ENCODE data around the gene TENM4.

TENM4 gene

DNA sequence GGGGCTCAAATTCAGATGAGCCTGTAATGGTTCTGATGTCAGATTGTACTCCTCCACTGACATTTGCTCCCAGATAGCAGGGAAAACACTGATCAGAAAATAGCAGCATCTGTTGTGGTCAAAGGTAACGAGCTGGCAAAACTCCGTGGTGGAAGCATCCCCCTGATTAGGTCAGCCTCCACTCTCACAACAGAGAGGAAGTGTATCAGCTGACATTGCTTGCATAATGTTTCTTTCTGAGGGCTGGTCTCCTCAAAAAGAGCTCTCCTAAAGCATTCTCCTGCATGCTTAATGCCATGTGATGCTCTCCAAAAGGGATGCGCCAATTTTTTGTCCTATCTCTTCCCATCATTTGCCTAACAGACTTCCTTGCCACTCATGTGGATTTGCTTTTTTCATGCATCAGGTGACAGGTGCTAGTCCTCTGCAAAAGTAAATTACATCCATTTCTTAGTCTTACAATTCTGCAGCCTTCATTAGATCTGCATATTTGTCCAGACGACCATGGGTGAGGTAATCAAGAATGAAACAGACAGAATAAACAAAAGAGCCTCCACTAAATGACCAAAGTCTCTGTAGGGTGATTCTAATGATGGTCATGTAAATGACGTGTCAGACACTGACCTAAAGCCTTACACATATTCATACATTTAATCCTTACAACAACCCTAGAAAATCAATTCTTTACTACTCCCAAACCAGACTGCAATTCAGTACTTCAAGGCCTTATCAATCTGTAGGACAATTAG lies 6.4 kb upstream of the TENM4 start:
- no peak for DNase-seq

DNA sequence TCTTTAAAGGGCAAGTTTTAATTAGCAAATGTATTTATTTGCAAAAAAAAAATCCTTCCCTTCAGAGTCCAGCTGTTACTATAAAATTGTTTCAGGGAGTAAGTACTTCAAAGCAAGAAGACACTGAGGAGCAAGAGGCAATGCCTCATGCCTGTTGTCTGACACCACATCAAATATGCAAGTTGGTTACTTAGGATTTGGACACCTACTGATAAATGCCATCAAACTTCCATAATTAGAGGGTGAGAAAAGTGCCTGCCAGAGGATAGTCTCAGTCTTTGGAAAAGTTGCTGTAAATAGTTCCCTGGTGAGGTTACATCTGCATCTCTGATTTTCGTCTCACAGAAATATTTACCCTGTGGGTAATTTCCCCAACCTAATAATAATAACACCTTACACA lies 4.1 kb upstream of the TENM4 start:
- no peak for ATAC-seq

More for the DNA sequence above, 6.4 kb upstream of the TENM4 start:
- ATAC-seq, result no peak

DNA sequence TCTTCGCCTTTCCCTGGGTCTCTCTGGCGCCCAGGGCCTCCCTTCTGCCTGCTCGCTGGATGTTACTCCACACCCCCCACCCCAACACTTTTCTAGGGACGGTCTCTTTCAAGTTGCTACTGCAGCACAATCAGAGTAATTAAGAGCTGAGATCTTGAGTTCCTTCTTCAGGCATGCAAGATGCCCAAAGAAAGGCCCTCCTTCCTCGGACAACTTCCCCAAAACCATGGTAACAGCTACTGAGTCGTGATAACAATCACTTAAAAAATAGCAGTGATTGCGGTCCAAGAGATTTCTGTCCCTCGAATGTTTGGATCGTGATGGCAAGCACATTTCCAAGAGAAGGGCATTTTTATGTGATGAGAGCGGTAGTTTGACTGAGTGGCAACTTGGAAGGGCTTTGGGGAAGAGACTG lies 638 bp upstream of the TENM4 start:
- ATAC-seq, result no peak
- DNase-seq, result no peak

More for the DNA sequence above, 4.1 kb upstream of the TENM4 start:
- DNase-seq, result no peak

DNA sequence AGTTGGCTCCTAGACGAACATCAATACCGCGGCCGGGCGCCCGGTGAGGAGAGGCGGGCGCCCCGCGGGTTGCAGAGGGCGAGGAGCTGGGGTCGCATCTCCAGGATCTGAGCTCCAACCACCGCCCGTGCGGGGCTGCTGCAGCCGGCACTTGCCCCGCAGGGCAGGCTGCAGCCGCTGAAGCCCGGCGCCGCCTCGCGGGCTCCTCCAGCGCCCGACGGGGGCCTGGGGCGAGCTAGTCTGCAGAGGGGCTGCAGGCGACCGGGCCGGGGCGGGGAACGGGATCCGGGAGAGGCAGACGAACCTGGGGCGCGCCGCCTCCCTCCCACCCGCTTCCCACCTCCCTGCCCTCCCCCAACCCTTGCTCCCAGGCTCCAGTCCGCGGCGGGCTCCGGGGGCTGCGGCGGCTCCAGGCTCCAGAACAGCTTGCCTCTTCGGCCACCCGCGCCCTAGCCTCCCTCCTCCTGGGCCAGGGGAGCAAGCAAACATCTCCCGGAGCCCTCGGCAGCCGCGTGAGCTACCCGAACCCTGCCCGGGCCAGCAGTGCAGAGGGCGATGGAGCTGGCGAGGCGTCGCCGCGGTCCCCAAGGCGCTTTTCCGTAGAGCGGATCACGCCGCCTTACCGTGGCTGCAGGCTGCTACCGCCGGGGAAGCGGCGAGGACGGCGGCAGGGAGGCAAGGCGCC lies 802 bp downstream of the TENM4 start:
- ATAC-seq, result peak; percentile 11

DNA sequence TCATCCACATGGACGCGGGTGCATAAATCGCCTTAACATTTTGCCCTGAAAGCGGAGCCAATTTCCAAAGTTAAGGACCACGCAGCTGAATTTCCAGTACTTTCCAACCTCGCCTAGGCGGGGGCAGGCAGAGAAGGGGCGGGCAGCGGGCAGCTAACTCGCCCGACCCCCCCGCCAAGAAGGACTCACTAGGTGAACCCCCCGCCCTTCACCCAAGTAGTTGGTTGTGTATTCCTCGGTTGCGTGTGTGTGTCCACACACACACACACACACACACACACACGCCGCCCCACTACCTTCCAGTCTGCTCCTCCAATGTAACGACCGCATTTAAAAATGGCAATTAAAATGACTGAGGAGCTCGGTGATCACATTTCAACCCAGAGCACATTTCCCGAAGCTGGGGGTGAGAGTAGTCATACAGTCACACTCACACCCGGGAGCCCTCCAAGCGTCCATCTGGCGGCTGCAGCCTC lies 1.4 kb downstream of the TENM4 start:
- ATAC-seq, result no peak
- no peak for DNase-seq

More for the DNA sequence above, 802 bp downstream of the TENM4 start:
- DNase-seq, result peak; percentile 17

DNA sequence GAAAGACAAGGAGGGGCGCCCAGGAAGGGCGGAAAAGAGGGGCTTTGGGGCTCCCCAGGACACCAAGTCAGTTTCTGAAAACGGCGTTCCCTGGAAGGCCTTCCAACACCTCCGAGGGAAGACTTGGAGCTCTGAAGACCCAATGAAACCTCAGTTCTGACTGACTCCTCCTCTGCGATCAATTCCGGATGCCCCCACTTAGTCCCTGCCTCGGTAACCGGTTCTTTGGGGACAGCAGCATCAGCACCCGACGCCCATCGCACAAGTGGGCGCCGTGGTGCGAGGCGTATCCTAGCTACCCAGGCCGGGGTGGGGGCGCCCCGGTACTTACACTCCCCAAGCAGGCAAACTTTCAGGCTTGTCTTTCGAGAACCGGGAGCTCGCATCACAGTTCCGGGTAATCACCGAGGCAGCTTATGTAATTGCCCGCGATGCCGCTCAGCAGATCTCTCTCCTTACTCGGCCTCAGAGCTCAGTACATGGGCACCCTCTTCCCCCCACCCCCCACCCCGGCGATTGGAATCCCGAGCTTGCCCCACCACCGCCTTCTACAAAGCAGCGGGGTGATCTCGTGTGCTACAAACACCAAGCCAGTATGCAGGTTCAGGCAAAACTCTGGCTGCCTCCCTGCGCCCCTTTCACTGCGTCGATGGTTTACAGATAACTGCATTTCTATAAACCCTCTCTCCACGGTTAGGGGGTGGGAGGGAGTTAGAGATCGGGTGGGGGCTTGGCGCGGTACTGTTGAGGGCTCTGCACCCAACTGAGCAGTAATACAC lies 2.0 kb downstream of the TENM4 start:
- no peak for ATAC-seq
- no peak for DNase-seq

DNA sequence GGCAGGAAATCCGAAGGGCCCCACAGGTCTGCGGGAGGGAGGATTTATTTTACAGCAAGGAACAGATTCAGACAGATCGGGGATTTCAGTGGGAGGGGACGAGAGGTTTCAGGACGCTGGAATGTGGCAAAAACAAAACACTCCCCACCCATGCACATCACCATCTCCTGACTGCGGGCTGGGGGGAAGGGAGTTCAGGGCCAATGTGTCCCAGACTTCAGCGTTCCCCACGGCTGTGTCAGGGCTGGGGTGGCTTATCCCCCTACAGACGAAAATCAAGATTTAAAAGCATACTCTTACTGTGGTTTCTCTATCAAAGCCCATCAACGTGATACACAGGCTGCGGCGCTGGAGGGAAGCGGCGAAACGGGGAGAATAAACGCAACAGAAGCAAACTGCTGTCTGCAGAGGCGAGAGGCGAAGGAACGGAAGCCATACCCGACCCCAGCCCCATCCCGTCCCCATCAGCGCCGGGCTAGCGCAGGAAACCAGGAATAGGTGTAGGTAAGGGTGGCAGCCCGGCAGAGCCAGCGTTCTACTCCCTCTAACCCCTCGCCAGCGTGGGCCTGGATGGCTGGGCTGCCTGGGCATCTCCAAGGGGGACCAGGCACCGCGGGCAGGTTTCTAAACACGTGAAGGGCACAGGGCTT lies 2.7 kb downstream of the TENM4 start:
- ATAC-seq (no peak), DNase-seq (no peak)

DNA sequence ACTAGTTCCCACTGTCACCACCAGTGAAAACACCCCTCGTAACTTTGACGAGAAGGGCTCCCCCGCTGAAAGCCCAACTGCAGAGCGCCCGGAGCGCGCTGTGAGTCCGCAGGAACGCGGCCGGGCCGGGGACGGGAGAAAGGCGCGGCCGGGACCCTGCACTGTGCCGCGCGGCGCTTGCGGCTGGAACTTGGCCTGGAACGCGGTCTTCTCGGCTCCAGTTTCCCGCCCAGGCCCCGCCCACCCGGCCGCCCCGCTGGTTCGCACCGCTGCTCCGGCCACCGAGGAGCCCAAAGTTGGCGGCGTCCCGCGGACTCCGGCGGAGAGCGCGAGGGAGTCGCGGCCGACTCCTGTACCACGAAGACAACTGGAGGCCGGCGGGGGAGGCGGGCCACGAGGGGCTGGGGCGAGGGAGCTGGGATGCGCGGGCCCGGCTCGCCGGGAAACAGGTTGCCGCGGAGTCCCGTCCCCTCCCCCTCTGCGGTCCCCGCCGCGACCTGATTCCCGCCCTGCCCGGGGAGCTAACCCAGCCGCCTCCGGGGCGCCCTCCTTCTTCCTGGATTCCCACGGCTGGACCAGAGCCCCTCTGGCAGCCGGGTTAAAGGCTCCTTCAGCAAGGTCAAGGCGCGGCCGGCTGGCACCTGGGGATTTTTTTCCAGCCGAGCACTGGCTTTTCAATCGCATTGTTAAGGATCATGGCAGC lies 3.4 kb downstream of the TENM4 start:
- ATAC-seq, result no peak

DNA sequence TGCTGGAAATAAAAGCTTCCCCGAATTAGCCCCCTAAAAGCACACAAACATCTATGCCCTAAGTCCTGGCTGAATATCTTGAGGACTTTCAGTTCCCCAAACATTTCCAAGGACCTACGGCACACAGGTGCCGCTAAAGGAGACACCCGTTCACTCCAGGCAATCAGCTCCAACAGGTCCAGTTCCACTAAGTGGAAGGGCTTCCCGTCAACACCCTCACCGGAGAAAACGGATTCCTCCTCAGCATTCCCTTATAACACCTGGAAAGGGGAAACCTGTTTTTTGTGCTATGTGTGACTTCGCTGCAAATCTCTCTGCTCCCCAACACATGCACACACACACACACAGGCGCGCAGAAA lies 3.9 kb downstream of the TENM4 start:
- ATAC-seq, result no peak

More for the DNA sequence above, 3.4 kb downstream of the TENM4 start:
- no peak for DNase-seq

DNA sequence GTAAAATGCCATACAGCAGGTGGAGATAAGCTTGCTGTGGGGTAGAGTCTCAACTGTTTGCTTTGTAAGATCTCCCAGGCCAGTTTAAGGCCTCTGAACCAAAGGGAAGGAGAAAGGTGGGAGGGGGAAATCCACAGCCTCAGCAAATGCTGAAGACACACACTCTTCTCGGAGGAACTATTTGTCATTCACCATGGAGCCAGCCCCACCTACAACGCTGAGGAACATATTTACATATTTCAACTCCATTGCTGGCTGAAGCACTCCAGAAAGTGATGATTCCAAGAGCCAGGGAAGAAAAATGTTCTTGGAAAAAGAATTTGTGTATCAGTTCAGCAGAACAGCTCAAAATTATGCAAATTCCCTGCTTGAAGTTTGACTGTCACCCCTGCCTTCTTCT lies 6.5 kb downstream of the TENM4 start:
- ATAC-seq, result no peak

More for the DNA sequence above, 3.9 kb downstream of the TENM4 start:
- no peak for DNase-seq

DNA sequence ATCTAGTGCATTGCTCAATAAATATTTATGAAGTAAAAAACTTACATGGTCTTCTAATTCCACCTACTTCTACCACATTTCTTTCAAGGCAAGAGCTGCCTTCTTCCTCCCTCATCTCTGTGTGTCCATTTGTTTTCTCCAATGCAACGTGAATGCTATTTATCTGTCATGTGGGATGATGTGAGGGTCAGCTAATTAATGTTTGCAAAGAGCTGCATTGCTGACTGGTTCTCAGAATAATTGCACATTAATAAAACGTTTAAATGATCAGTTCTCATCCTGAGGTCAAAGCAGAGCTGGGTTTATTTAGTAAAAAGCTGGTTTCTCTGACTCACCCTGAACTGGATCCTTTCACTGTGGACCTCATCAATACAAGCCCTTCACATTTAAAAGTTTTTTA lies 8.7 kb downstream of the TENM4 start:
- DNase-seq (no peak), ATAC-seq (no peak)

More for the DNA sequence above, 6.5 kb downstream of the TENM4 start:
- no peak for DNase-seq

DNA sequence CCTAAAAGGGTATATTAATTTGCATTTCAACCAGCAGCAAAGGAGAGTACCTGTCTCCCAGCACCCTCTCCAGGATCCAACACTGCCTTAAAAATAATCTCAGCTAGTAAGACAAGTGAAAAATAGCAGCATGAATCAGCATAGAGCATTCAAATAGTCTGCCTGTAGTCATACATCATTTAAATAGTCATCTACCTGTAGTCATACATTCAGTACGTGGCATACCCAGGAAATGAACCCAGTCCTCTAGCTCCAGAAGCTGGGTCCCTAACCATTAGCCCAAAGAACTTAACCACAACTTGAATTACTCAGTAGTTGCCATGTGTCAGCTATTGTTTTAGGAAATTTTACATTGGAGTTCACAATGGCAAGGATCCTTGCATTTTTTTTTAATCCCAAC lies 9.3 kb downstream of the TENM4 start:
- ATAC-seq, result no peak
- no peak for DNase-seq

DNA sequence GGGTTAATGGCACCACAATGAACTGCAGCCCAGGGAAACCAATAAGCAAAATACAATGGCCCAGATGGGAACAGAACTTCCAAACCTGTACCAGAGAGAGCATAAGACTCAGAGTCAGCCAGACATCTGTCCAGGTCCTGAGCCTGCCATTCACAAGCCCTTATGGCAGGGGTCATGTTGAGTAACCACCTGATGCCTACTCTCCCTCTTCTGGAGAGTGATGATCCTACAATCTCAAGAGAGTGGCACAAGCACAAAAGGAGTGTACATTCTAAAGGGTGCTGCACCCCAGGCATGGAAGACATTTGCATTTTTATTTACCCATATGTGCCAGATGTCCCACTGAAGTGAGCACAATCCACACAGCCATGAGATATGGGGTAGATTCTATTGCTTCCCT lies 10.6 kb downstream of the TENM4 start:
- ATAC-seq, result no peak
- no peak for DNase-seq

DNA sequence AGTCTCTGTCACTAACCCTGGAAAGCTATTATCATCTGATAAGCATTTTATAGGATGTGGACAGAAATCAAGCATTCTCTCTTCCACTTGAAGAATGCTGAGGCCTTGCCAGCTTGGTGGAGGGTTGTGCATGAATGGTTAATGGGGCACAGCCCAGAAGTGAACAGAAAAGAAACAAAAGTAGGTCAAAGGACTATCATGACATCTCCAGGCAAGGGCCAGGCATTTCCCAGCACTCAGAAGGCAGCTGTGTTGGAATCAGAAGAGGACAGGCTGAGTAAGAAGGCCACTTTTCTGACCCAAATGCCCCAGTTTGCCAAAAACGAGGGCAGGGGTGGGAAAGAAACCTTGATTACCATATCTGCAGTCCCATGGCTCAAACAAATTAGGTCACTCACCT lies 12.4 kb downstream of the TENM4 start:
- ATAC-seq (no peak), DNase-seq (no peak)

DNA sequence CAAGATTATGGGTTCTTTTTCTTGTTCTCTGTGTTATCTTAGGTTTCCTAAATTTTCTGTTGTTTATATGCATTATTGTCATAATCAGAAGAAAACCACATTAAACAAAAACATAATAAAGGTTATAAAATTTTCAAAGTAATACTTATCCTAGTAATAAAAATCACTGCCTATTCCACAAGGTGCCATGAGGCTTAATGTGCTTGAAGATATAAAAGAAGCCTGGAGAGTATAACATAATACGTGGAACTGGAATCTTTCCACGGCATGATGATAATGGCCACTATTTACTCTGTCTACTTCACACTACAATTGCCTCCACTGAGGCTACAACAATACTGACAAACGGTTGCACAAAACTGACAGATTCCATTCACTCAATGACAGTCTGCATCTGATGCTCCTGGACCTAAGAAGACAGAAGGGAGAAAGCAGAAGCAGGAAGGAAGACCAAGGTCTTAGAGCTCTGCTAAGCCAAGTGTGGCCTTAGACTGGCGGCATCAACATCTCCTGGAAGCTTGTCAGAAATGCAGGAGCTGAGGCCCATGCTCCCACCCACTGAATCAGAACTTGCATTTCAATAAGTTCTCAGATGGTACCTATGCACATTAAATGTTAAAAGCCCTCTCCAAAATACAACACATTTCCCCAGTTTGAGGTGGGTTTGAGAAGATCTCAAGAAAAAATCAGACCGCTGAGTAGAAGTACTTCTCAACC lies 13.1 kb downstream of the TENM4 start:
- ATAC-seq (no peak), DNase-seq (no peak)

DNA sequence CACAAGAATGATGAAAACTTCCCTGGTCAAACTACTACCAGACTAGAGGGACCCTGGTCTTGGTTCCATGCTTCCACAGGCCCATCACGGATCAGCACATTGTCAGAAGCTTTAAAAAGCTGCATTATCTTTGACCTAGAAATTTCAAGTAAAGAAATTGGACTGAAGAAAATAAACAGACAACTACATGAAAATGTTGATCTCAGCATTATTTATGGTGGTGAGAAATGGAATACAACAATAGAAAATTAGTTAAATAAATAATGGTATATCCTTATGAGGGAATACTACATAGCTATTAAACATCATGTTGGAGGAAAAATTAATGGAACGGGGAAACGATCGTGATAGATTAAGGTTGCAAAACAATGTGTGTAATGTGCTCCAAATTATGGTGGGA lies 13.7 kb downstream of the TENM4 start:
- DNase-seq (no peak), ATAC-seq (no peak)

DNA sequence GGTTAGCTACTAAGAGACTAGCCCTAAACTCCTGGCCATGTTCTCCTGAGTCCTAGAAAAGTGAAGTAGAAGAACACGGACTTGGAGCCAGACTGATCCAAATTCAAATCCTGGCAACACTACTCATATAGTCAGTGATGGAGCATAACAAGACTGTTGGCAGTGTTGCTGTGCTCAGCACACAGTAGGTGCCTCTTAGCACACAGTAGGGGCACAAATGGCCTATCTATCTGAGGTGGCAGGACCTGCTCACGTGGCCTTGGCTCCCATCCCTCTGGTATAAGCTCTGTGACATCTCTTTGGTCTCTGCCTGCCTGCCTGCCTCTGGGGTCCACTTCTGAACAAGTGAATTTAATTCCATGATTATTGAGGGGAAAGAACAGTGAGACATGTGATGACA lies 15.4 kb downstream of the TENM4 start:
- ATAC-seq, result no peak
- DNase-seq, result no peak

DNA sequence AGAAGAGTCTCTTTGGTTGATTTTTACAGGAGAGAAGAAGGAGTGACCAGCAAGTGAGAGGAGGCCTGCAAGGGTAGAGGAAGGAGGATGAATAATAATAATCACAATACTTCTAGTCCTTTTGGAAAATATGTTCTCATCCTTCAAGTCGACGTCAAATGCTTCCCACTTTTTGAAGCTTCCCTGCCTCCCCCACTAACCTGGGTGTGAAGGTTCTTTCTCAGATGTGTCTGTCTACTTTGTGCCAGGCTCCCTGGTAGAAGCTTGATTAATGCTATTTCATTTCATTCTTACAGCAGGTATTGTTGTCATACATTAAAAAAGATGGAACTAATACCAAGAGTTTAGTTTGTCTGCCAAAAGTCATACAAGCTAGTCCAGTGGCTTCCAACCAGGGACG lies 17.1 kb downstream of the TENM4 start:
- ATAC-seq (no peak), DNase-seq (no peak)

DNA sequence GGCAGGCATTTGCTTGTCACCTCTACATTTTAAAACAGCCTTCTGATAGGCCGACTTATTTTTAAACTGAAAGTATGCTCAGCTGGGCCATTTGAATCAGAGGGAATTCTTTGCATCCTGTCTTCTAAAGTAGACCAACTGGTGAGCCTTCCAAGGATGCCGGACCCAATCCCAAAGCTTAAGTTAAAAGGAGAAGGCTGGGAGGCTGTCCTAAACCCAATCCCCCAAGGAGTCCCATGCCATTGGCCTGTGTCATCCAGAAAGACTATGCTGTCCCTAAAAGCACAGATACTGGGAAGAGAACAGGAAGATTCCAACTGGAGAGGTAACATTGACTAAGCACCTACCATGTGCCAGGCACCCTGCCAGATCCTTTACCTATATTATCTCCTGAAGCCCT lies 18.0 kb downstream of the TENM4 start:
- DNase-seq (no peak), ATAC-seq (no peak)

DNA sequence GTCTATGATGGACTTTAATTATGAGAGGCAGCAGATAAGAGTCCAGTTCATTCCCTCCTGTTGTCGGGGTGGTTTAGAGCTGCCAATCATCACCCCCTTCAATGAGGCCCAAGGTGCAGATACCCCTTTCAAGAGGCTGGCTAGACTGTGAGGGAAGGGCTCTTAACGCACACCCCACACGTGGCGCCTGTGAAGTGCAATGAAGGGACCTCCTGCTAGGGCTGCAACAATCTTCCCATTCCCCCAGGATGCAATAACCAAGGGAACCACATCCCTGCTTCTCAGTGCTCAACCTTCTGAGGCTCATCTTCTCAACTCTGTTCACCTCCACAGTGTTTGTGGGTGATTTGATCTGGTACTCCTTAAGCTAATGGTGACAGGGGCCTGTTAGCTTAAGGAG lies 19.0 kb downstream of the TENM4 start:
- ATAC-seq (no peak), DNase-seq (no peak)

DNA sequence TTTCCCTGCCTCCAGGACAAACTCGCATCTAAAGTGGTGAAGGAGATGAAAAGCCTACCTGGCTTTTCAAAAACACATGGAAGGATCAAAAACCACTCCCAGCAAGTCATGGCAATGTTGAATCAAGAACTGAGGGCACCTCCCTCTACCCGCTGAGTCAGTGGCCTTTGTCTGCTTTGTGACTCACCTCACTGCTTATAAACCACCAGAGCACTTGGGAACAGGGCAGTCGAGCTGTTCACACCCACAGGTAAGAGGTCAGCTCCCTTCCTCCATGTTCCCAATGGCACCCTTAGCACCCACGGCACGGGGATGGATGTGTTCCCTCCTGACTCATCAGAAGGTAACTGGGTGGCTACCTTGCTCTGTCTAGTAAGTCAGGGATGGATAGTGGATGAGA lies 21.7 kb downstream of the TENM4 start:
- ATAC-seq (no peak), DNase-seq (no peak)
